OCI-LY7 (cell line): Measurements from ENCODE around the gene SERPINI1.

Experiments
- CTCF ChIP-seq: fragments of 200-600 bp; sonication (generic); conservative IDR thresholded peaks from 2 replicates; pipeline ENCODE4 v1.5.1; 2014; ENCODE audit warnings: mild to moderate bottlenecking, antibody characterized with exemption, low read length, moderate library complexity, mixed read lengths
- EZH2phosphoT487 ChIP-seq: fragments of 200-600 bp; sonication (generic); IDR thresholded peaks from 2 replicates; pipeline ENCODE4 v1.6.1; 2018; ENCODE audit warnings: low read depth, borderline replicate concordance, mild to moderate bottlenecking, mixed run types, antibody characterized with exemption, low read length, moderate library complexity, mixed read lengths

- TF ChIP-seq CTCF = no peak
- no peak for TF ChIP-seq EZH2phosphoT487
Measured at GRCh38 chr3:167728176-167728575, 7.3 kb upstream of the SERPINI1 start.
